ENCODE measurements around the gene C6orf62. TPM values are rescaled to one million over a fixed set of nuclear protein-coding genes. Genes with fewer than 3 reads are reported as not detected.
"Not testable (repeated sequence)": the region's sequence is repeated elsewhere in the genome, so short reads cannot be mapped to it uniquely, and the experiment has no call there.

C6orf62 gene
- total RNA-seq, 2 experiments from 2014 or later = 161 to 166 TPM

DNA sequence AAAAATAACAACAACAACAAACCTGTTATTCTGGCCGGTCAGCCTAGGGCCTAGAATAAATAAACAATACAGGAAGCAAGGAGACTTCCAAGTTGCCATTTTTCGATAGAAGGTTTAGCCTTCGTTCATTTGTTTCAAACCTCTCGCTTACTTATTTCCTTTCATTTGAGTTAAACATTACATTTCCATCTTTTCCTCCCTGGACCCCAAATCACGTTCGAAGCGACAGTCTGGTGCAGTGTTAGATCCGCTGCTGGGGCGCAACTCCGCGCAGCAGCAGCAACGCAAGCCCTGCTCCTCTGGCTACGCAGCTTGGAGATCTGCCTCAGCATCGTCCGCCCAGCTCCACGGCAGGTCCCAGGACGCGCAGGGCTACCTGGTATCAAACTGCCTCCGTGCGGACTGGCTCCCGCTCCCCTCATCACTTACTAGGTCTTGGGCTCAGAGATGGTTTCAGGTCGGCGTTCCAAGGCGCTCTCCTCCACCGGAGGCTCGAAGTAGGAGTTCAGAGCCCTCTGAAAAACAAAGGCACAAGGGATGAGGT lies 52.8 kb downstream of the C6orf62 start:
- POLR2A ChIA-PET = interaction anchor here (0.6 to 3.1 kb wide), 13 partner anchors 11 to 172 kb away, joined by 3 to 18 read pairs (median 4); partner anchors contain the start of genes ALDH5A1, C6orf62, GMNN and KIAA0319
- peaks cover 38% of the 10 kb centered on the region for H3K4me1 Mint-ChIP-seq

GRCh38 chr6:24664046-24664987 lies 54.6 kb downstream of the C6orf62 start:
- H3K27ac Mint-ChIP-seq = no peak overlapping the region
- peaks cover 31% of the 10 kb centered on the region for H3K36me3 Mint-ChIP-seq
- DNase-seq (no peak), ATAC-seq (ENCODE audit: low read depth) (no peak)
- peak overlapping the region; percentile 97 for H3K4me3 Mint-ChIP-seq
- POLR2A ChIA-PET = interaction anchor here (1.1 to 3.1 kb wide), 2 partner anchors 19 to 54 kb away, joined by 3 to 18 read pairs; partner anchors contain the start of genes C6orf62 and KIAA0319
- H3K4me1 Mint-ChIP-seq = peaks cover 38% of the 10 kb centered on the region
- H3K27me3 Mint-ChIP-seq = no peaks in the 10 kb centered on the region
- no peaks in the 10 kb centered on the region for H3K9me3 Mint-ChIP-seq

More for the DNA sequence above, 52.8 kb downstream of the C6orf62 start:
- Mint-ChIP-seq H3K27me3 (no peaks in the 10 kb centered on the region), H3K36me3 (peaks cover 37% of the 10 kb centered on the region), H3K27ac (peak overlapping the region; percentile 97), H3K4me3 (peak overlapping the region; percentile 97), H3K9me3 (peaks cover 7% of the 10 kb centered on the region)
- peak; percentile 39 for ATAC-seq (ENCODE audit: low read depth)
- no peak for DNase-seq

DNA sequence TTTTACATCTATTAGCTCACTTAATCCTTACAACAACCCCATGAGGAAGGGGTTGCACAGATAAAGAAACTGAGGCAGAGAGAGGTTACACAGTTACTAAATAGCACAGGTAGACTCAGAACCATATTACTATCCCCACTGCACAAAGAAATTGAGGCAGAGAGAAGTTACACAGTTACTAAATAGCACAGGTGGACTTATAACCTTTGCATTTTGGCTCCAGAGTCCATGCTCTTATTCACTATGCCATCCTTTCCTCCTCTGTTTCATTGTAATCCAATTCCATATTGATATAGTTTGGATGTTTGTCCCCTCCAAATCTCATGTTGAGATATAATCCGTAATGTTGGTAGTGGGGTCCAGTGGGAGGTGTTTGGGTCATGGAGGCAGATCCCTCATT lies 55.8 kb downstream of the C6orf62 start:
- Mint-ChIP-seq H3K4me3 (no peak overlapping the region), H3K4me1 (peaks cover 29% of the 10 kb centered on the region), H3K27ac (no peak overlapping the region), H3K9me3 (no peaks in the 10 kb centered on the region), H3K27me3 (no peaks in the 10 kb centered on the region), H3K36me3 (peaks cover 28% of the 10 kb centered on the region)
- ATAC-seq (ENCODE audit: low read depth) (no peak), DNase-seq (no peak)
- POLR2A ChIA-PET = no interaction called here

- H3K27me3 Mint-ChIP-seq = no peaks in the 10 kb centered on the region
- ATAC-seq (ENCODE audit: low read depth) (no peak), DNase-seq (no peak)
- POLR2A ChIA-PET = no interaction called here
- H3K4me1 Mint-ChIP-seq = peaks cover 22% of the 10 kb centered on the region
- peaks cover 32% of the 10 kb centered on the region for H3K36me3 Mint-ChIP-seq
- H3K27ac Mint-ChIP-seq = no peak overlapping the region
- no peaks in the 10 kb centered on the region for H3K9me3 Mint-ChIP-seq
- no peak overlapping the region for H3K4me3 Mint-ChIP-seq
These were observed 56.7 kb downstream of the C6orf62 start for GRCh38 chr6:24662236-24662635.

GRCh38 chr6:24661759-24662158 lies 57.2 kb downstream of the C6orf62 start:
- not testable (repeated sequence) for H3K27me3 Mint-ChIP-seq; ATAC-seq (ENCODE audit: low read depth); H3K27ac Mint-ChIP-seq; H3K4me3 Mint-ChIP-seq; DNase-seq; H3K9me3 Mint-ChIP-seq
- H3K36me3 Mint-ChIP-seq = peaks cover 32% of the 10 kb centered on the region
- H3K4me1 Mint-ChIP-seq = peaks cover 22% of the 10 kb centered on the region
- POLR2A ChIA-PET = interaction anchor here (0.6 kb wide), 1 partner anchor 57 kb away, joined by 6 read pairs; the partner anchor contains the start of gene C6orf62

DNA sequence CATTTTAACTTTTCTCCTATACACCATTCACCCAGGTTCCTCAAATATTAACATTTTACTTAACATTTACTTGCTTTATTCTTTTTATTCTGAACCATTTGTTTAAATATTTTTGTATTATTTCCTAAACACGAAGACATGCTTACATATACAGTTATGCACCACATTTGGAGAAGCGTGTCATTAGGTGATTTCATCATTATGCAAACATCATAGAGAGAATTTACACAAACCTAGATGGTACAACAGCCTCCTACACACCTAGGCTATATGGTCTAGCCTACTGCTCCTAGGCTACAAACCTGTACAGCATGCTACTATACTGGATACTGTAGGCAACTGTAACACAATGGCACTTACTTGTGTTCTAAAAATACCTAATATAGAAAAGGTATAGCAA lies 58.8 kb downstream of the C6orf62 start:
- Mint-ChIP-seq H3K4me1 (peaks cover 25% of the 10 kb centered on the region), H3K9me3 (no peaks in the 10 kb centered on the region)

DNA sequence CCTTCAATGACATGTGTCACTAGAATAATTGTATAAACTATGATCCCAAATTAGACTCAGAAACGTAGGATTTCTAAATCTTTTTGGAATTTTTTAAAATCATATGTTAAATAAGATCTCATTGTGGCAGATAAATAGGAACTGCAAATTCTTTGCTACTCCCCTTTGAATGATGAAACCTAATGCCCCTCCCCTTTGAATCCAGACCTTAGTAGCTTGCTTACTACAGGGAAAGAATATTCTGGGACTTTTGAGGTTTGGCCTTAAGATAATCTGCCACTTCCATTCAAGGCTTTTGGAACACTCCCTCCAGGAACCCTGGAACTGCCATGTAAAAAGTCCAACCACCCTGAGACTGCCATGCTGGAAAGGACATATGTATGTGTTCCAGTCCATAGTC lies 59.4 kb downstream of the C6orf62 start:
- H3K9me3 Mint-ChIP-seq = no peaks in the 10 kb centered on the region
- ATAC-seq (ENCODE audit: low read depth) = no peak
- POLR2A ChIA-PET = no interaction called here
- DNase-seq = no peak
- H3K4me3 Mint-ChIP-seq = no peak overlapping the region
- H3K36me3 Mint-ChIP-seq = peaks cover 36% of the 10 kb centered on the region
- H3K27me3 Mint-ChIP-seq = no peaks in the 10 kb centered on the region
- peaks cover 22% of the 10 kb centered on the region for H3K4me1 Mint-ChIP-seq
- no peak overlapping the region for H3K27ac Mint-ChIP-seq

More for the DNA sequence above, 58.8 kb downstream of the C6orf62 start:
- ATAC-seq (ENCODE audit: low read depth) = no peak
- Mint-ChIP-seq H3K4me3 (no peak overlapping the region), H3K27me3 (no peaks in the 10 kb centered on the region), H3K27ac (no peak overlapping the region), H3K36me3 (peaks cover 39% of the 10 kb centered on the region)
- no peak for DNase-seq
- POLR2A ChIA-PET = no interaction called here

GRCh38 chr6:24658573-24659560 lies 60.1 kb downstream of the C6orf62 start:
- ATAC-seq (ENCODE audit: low read depth) (no peak), DNase-seq (no peak)
- Mint-ChIP-seq H3K36me3 (peaks cover 37% of the 10 kb centered on the region), H3K27ac (no peak overlapping the region), H3K9me3 (no peaks in the 10 kb centered on the region), H3K4me3 (no peak overlapping the region), H3K4me1 (peaks cover 20% of the 10 kb centered on the region), H3K27me3 (no peaks in the 10 kb centered on the region)
- POLR2A ChIA-PET = no interaction called here

DNA sequence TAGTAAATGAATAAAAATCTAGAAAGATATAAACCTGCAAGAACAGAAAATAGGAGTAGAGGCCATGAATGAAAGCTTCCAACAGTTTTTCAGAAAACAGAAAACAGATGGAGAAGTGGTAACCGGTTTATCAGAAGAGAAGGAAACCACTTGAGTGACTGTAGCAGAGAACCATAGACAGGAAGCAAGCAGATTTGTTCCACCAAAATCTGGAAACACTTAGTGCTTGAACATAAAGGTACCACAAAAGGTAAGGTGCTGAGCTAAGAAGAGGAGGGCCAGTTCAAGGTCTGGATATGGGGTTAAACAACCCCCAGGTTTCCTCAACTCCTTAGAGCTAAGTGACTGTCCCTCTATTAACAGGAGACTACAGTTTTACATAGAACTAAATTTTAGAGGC lies 63.7 kb downstream of the C6orf62 start:
- POLR2A ChIA-PET = interaction anchor here (1.0 to 1.5 kb wide), 2 partner anchors 10 to 12 kb away, joined by 4 to 5 read pairs; partner anchors contain the start of genes ACOT13 and TDP2
- peaks cover 15% of the 10 kb centered on the region for H3K4me1 Mint-ChIP-seq

More for the DNA sequence above, 63.7 kb downstream of the C6orf62 start:
- Mint-ChIP-seq H3K9me3 (no peaks in the 10 kb centered on the region), H3K27me3 (no peaks in the 10 kb centered on the region), H3K36me3 (peaks cover 26% of the 10 kb centered on the region), H3K27ac (no peak overlapping the region), H3K4me3 (no peak overlapping the region)
- ATAC-seq (ENCODE audit: low read depth) = peak; percentile 76
- DNase-seq = no peak

Other genes starting within 250 kb of the C6orf62 start
- under 1 TPM; 0.34 to 0.42 TPM for gene GPLD1, start 229.6 kb downstream of the C6orf62 start, total RNA-seq
- gene ALDH5A1, start 224.2 kb downstream of the C6orf62 start, total RNA-seq = 1 to 10 TPM; 6.6 to 6.9 TPM
- gene KIAA0319, start 73.0 kb downstream of the C6orf62 start, total RNA-seq = under 1 TPM in 1 of 2 experiments, not detected in 1; 0.06 TPM
- 10 to 100 TPM; 48.9 to 54.5 TPM for gene TDP2, start 52.3 kb downstream of the C6orf62 start, total RNA-seq
- gene ACOT13, start 52.1 kb downstream of the C6orf62 start, total RNA-seq = 10 to 100 TPM; 16.6 to 20.6 TPM
- gene GMNN, start 55.8 kb upstream of the C6orf62 start, total RNA-seq = 10 to 100 TPM; 50.1 to 53.5 TPM
- gene ARMH2, start 79.8 kb upstream of the C6orf62 start, total RNA-seq = 1 to 10 TPM; 1.6 to 2.2 TPM
- 100 to 1,000 TPM; 181 to 195 TPM for gene RIPOR2, start 216.8 kb upstream of the C6orf62 start, total RNA-seq

All from activated naive CD8-positive, alpha-beta T cell treated with anti-CD3 and anti-CD28 coated beads, Interleukin-2, amount 10 ng/mL, durations not matched to agents 7 days and 5 days (primary cell).